HEK293 (cell line): Measurements from ENCODE around the gene UNC50.

Source experiments
- CTCF ChIP-seq: fragments of 450-650 bp; formaldehyde crosslinking; IDR thresholded peaks from 2 replicates; pipeline ENCODE4 v1.5.1; 2016; ENCODE audit warnings: missing biosample characterization, missing genetic modification characterization
- GLIS1 ChIP-seq: fragments of 450-650 bp; formaldehyde crosslinking; IDR thresholded peaks from 2 replicates; pipeline ENCODE4 v1.5.1; 2016; ENCODE audit warnings: missing biosample characterization, missing genetic modification characterization
- INSM2 ChIP-seq: fragments of 450-650 bp; formaldehyde crosslinking; IDR thresholded peaks from 2 replicates; pipeline ENCODE4 v1.5.1; 2016; ENCODE audit warnings: missing biosample characterization, missing genetic modification characterization
- KLF10 ChIP-seq: fragments of 450-650 bp; IDR thresholded peaks from 2 replicates; pipeline ENCODE4 v1.5.1; 2018; ENCODE audit warnings: missing biosample characterization, mild to moderate bottlenecking, missing genetic modification characterization
- KLF16 ChIP-seq: fragments of 450-650 bp; formaldehyde crosslinking; IDR thresholded peaks from 2 replicates; pipeline ENCODE4 v1.5.1; 2017; ENCODE audit warnings: missing biosample characterization, missing genetic modification characterization
- KLF8 ChIP-seq: fragments of 450-650 bp; formaldehyde crosslinking; IDR thresholded peaks from 2 replicates; pipeline ENCODE4 v1.5.1; 2016; ENCODE audit warnings: missing biosample characterization, missing genetic modification characterization
- OSR2 ChIP-seq: fragments of 450-650 bp; formaldehyde crosslinking; IDR thresholded peaks from 2 replicates; pipeline ENCODE4 v1.5.1; 2016; ENCODE audit warnings: missing biosample characterization, missing genetic modification characterization
- SP7 ChIP-seq: fragments of 450-650 bp; formaldehyde crosslinking; IDR thresholded peaks from 2 replicates; pipeline ENCODE4 v1.5.1; 2016; ENCODE audit warnings: missing biosample characterization, missing genetic modification characterization
- ZBTB20 ChIP-seq: fragments of 450-650 bp; formaldehyde crosslinking; IDR thresholded peaks from 2 replicates; pipeline ENCODE4 v1.5.1; 2016; ENCODE audit warnings: missing biosample characterization, missing genetic modification characterization
- ZBTB21 ChIP-seq: fragments of 450-650 bp; formaldehyde crosslinking; IDR thresholded peaks from 2 replicates; pipeline ENCODE4 v1.5.1; 2017; ENCODE audit warnings: missing biosample characterization, missing genetic modification characterization
- ZBTB26 ChIP-seq: fragments of 450-650 bp; formaldehyde crosslinking; optimal IDR thresholded peaks from 2 replicates; pipeline ENCODE3; 2016; ENCODE audit warnings: missing biosample characterization, mild to moderate bottlenecking, missing genetic modification characterization
- ZBTB48 ChIP-seq: fragments of 450-650 bp; formaldehyde crosslinking; IDR thresholded peaks from 2 replicates; pipeline ENCODE4 v1.5.1; 2016; ENCODE audit warnings: missing biosample characterization, missing genetic modification characterization
- ZBTB7A ChIP-seq: fragments of 450-650 bp; formaldehyde crosslinking; IDR thresholded peaks from 2 replicates; pipeline ENCODE4 v1.5.1; 2016; ENCODE audit warnings: low read depth, missing biosample characterization, missing genetic modification characterization
- ZNF335 ChIP-seq: fragments of 450-650 bp; formaldehyde crosslinking; conservative IDR thresholded peaks from 2 replicates; pipeline ENCODE4 v1.5.1; 2016; ENCODE audit warnings: missing biosample characterization, missing genetic modification characterization
- ZNF394 ChIP-seq: fragments of 450-650 bp; formaldehyde crosslinking; IDR thresholded peaks from 2 replicates; pipeline ENCODE4 v1.5.1; 2016; ENCODE audit warnings: missing biosample characterization, missing genetic modification characterization, mild to moderate bottlenecking, moderate library complexity, borderline replicate concordance
- ZNF416 ChIP-seq: fragments of 450-650 bp; formaldehyde crosslinking; IDR thresholded peaks from 2 replicates; pipeline ENCODE4 v1.5.1; 2016; ENCODE audit warnings: missing biosample characterization, missing genetic modification characterization
- ZNF426 ChIP-seq: fragments of 450-650 bp; formaldehyde crosslinking; IDR thresholded peaks from 2 replicates; pipeline ENCODE4 v1.5.1; 2017; ENCODE audit warnings: missing biosample characterization, missing genetic modification characterization, mild to moderate bottlenecking, inconsistent platforms, moderate library complexity
- ZNF488 ChIP-seq: fragments of 450-650 bp; formaldehyde crosslinking; IDR thresholded peaks from 2 replicates; pipeline ENCODE4 v1.5.1; 2016; ENCODE audit warnings: missing biosample characterization, missing genetic modification characterization
- ZNF692 ChIP-seq: fragments of 450-650 bp; formaldehyde crosslinking; IDR thresholded peaks from 2 replicates; pipeline ENCODE4 v1.5.1; 2016; ENCODE audit warnings: missing biosample characterization, missing genetic modification characterization
- ZNF791 ChIP-seq: fragments of 450-650 bp; formaldehyde crosslinking; IDR thresholded peaks from 2 replicates; pipeline ENCODE4 v1.5.1; 2016; ENCODE audit warnings: missing biosample characterization, missing genetic modification characterization
- TF ChIP-seq, protein P1 (sequence below): IDR thresholded peaks from 2 replicates; pipeline ENCODE4 v1.6.1; 2011; ENCODE audit warnings: mild to moderate bottlenecking, low read depth, low read length, borderline replicate concordance

Gene UNC50

DNA sequence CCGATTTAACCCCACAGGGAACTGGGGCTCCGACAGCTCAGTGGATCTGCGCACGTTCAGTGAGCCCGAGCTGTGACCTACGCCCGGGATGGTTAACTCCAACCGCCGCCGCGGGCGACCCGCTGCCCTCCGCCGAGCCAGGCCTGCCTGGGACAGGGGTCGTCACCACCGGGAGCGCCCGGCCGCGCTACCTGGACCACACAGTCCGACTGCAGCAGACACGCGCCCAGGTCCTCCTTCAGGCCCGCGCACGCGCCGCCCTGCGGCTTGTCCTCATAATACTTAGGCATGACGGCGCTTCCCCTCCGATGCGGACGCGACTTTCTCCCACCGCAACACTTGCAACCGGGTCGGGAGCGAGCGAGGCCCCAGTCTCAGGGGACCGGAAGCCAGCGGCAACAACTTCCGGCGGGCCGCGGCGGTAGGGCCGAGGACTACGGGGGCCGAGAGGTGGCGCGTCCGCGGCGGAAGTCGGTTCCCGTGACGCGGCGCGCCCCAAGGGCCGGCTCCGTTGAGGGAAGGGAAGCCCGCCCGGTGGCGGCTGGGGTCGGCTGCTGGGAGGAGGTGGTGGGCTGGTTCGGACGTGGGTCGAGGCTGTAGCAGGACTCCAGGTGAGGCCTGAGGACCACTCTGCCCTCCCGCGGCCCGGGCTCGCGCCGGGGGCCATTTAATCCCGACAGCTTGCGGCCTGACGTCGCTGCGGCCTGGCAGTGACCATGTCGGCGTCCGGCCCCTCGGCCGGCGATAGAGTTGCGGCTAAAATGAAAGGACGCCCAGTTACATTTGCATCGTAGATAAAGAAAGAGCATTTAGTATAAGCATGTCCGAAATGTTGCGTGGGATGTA is at the start of gene UNC50, which contains the start of gene COA5 (continued):
- peak; percentile 59; the same call in 1 of the 2 replicates for TF ChIP-seq ZNF692 (tag by site-specific recombination)
- TF ChIP-seq ZNF394 (tag by site-specific recombination): 0 out of 2 replicates have a peak, but pooled peaks have one; percentile 22
- TF ChIP-seq OSR2 (tag by site-specific recombination): peak; percentile 66
- TF ChIP-seq SP7 (tag by site-specific recombination): peak; percentile 67
- no peak for TF ChIP-seq ZBTB7A (tag by site-specific recombination)
- TF ChIP-seq CTCF (tag by site-specific recombination): peak; percentile 84
- TF ChIP-seq GLIS1 (tag by site-specific recombination): peak; percentile 57
- TF ChIP-seq ZNF335: peak; percentile 71
- peak; percentile 68; the same call in 1 of the 2 replicates for TF ChIP-seq ZBTB48 (tag by site-specific recombination)
- TF ChIP-seq ZBTB20 (tag by site-specific recombination): peak; percentile 62; the same call in 1 of the 2 replicates
- no peak for TF ChIP-seq ZNF488 (tag by site-specific recombination)
- TF ChIP-seq ZNF791 (tag by site-specific recombination): no peak
- TF ChIP-seq KLF8: peak; percentile 69; the same call in 1 of the 2 replicates
- TF ChIP-seq ZBTB26 (tag by site-specific recombination): peak; percentile 97
- no peak for TF ChIP-seq ZNF426 (tag by site-specific recombination)
- TF ChIP-seq ZNF416 (tag by site-specific recombination): no peak
- peak; percentile 58; the same call in 1 of the 2 replicates for TF ChIP-seq ZBTB21 (tag by site-specific recombination)
- TF ChIP-seq, protein P1, sequence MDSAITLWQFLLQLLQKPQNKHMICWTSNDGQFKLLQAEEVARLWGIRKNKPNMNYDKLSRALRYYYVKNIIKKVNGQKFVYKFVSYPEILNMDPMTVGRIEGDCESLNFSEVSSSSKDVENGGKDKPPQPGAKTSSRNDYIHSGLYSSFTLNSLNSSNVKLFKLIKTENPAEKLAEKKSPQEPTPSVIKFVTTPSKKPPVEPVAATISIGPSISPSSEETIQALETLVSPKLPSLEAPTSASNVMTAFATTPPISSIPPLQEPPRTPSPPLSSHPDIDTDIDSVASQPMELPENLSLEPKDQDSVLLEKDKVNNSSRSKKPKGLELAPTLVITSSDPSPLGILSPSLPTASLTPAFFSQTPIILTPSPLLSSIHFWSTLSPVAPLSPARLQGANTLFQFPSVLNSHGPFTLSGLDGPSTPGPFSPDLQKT: peak; percentile 70; the same call in 1 of the 2 replicates
- peak; percentile 89 for TF ChIP-seq KLF16 (tag by site-specific recombination)
- TF ChIP-seq INSM2 (tag by site-specific recombination): 0 out of 2 replicates have a peak, but pooled peaks have one; percentile 37
- 0 out of 2 replicates have a peak, but pooled peaks have one; percentile 27 for TF ChIP-seq KLF10 (tag by site-specific recombination)
